MM.1S (cell line): ENCODE data around the gene LTBP1.

Experiments
- CTCF ChIP-seq: fragments of 300-600 bp; sonication (generic); IDR thresholded peaks from 2 replicates; pipeline ENCODE4 v1.5.1; 2016; ENCODE audit warnings: antibody characterized with exemption, low read length, mixed read lengths
- EZH2 ChIP-seq: fragments of 300-600 bp; sonication (generic); optimal IDR thresholded peaks from 2 replicates; pipeline ENCODE3; 2017; ENCODE audit warnings: low read depth, mild to moderate bottlenecking, antibody characterized with exemption, low read length, mixed read lengths

- TF ChIP-seq CTCF (no peak), EZH2 (no peak)
These were observed 58.3 kb downstream of the LTBP1 start for GRCh38 chr2:33005057-33005456.
